ENCODE results near the gene ZNHIT3. TPM values are rescaled to one million over a fixed set of nuclear protein-coding genes. Genes with fewer than 3 reads are reported as not detected.

The ZNHIT3 gene
- total and polyA plus RNA-seq, 2 of the 4 experiments (the other 2 are of a cell fraction), result 27.8 to 52.3 TPM

DNA sequence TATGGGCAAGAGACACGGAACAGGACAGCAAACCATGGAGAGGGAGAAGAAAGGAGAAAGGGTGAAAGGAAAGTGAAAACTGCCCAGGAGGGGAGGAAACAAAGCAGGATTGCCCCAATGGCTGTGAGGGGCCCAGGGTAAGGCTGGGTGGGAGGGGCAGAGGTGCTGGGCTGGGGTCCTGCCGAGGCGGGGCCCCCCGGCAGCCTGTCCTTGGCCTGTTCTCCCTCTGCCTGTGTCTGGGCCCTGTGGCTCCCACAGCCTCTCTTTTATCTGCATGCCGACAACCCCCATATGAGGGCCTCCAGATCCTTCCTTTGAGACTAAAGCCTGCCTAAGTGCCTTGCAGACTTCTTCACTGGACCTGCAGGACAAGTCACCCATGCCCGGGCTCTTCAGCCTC lies 15.5 kb downstream of the ZNHIT3 start:
- dilution Hi-C loops (cut with HindIII; ENCODE audit: low sequenced_read_pairs, unreplicated experiment), result no loop called here

More for the DNA sequence above, 15.5 kb downstream of the ZNHIT3 start:
- Histone ChIP-seq H4K20me1 (ENCODE audit: insufficient read depth, low read length) (no peaks in the 10 kb centered on the region), H3K14ac (replicated peaks; ENCODE audit: low read depth, low read length) (no peak overlapping the region), H2BK120ac (ENCODE audit: low read depth, low read length) (no peak overlapping the region), H3K4ac (ENCODE audit: low read depth, low read length) (no peak overlapping the region), H2AK9ac (replicated peaks; ENCODE audit: low read depth, low read length, poor library complexity) (no peak overlapping the region), H4K8ac (ENCODE audit: low read depth in 2 of 2, low read length in 2 of 2) (no peak overlapping the region), H3K27ac (ENCODE audit: insufficient read depth, low read length) (no peak overlapping the region), H3K4me3 (ENCODE audit: insufficient read depth, low read depth, low read length) (no peak overlapping the region), H2BK20ac (ENCODE audit: low read depth, low read length) (no peak overlapping the region), H3K4me1 (ENCODE audit: control insufficient read depth, insufficient read depth, low read length) (no peaks in the 10 kb centered on the region), H3K9ac (ENCODE audit: low read depth, low read length) (no peak overlapping the region), H4K91ac (ENCODE audit: insufficient read depth, low read depth, low read length) (no peak overlapping the region), H3K9me1 (ENCODE audit: insufficient read depth, low read length) (no peaks in the 10 kb centered on the region), H2AFZ (replicated peaks; ENCODE audit: low read length, poor library complexity) (no peak overlapping the region), H3K27me3 (ENCODE audit: control insufficient read depth, insufficient read depth, low read length) (no peaks in the 10 kb centered on the region), H3K18ac (ENCODE audit: low read depth, low read length) (no peak overlapping the region), H3K79me1 (ENCODE audit: low read depth in 1 of 2, low read length in 2 of 2) (no peaks in the 10 kb centered on the region), H4K5ac (ENCODE audit: low read depth, low read length) (no peak overlapping the region), H3K23ac (ENCODE audit: low read depth, low read length) (no peak overlapping the region), H3K4me2 (ENCODE audit: low read depth, low read length) (no peak overlapping the region), H3K9me3 (ENCODE audit: control insufficient read depth, insufficient read depth, low read length) (no peaks in the 10 kb centered on the region), H2BK5ac (ENCODE audit: low read depth, low read length, poor library complexity, severe bottlenecking) (no peak overlapping the region), H3K56ac (ENCODE audit: extremely low read depth, insufficient read depth, low read length) (no peak overlapping the region), H2BK15ac (ENCODE audit: low read depth, low read length) (no peak overlapping the region), H2AK5ac (ENCODE audit: low read depth, low read length) (no peak overlapping the region), H3K36me3 (ENCODE audit: control insufficient read depth, insufficient read depth, low read length) (peaks cover 56% of the 10 kb centered on the region)
- POLR2A ChIA-PET (ENCODE audit: unreplicated experiment), result no interaction called here
- in situ Hi-C loops (cut with MboI; ENCODE audit: low sequenced_read_pairs) (no loop called here), intact Hi-C loops (cut with micrococcal nuclease) (no loop called here)
- TF ChIP-seq CEBPB (IDR thresholded peaks at IDR 0.05; ENCODE audit: low read depth, low read length) (no peak), RFX5 (IDR thresholded peaks at IDR 0.05; ENCODE audit: low read depth, low read length) (no peak), FOS (IDR thresholded peaks at IDR 0.05; ENCODE audit: low read depth, low read length) (no peak), NFE2L2 (IDR thresholded peaks at IDR 0.05; ENCODE audit: low read depth, low read length) (no peak), MAFK (IDR thresholded peaks at IDR 0.05; ENCODE audit: low read depth, low read length) (no peak), CHD1 (IDR thresholded peaks at IDR 0.05; ENCODE audit: low read depth, low read length) (no peak), POLR2A (IDR thresholded peaks at IDR 0.05; ENCODE audit: low read depth, low read length) (no peak), MXI1 (IDR thresholded peaks at IDR 0.05; ENCODE audit: borderline replicate concordance, low read depth, low read length) (no peak), MAZ (IDR thresholded peaks at IDR 0.05; ENCODE audit: borderline replicate concordance, low read depth, low read length) (no peak), BHLHE40 (IDR thresholded peaks at IDR 0.05; ENCODE audit: low read depth, low read length) (no peak), RCOR1 (IDR thresholded peaks at IDR 0.05; ENCODE audit: insufficient replicate concordance, low read length) (no peak)
- TF ChIP-seq, protein P1, sequence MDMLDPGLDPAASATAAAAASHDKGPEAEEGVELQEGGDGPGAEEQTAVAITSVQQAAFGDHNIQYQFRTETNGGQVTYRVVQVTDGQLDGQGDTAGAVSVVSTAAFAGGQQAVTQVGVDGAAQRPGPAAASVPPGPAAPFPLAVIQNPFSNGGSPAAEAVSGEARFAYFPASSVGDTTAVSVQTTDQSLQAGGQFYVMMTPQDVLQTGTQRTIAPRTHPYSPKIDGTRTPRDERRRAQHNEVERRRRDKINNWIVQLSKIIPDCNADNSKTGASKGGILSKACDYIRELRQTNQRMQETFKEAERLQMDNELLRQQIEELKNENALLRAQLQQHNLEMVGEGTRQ (IDR thresholded peaks at IDR 0.05; ENCODE audit: low read depth, low read length), result no peak
- TF ChIP-seq, protein P2, sequence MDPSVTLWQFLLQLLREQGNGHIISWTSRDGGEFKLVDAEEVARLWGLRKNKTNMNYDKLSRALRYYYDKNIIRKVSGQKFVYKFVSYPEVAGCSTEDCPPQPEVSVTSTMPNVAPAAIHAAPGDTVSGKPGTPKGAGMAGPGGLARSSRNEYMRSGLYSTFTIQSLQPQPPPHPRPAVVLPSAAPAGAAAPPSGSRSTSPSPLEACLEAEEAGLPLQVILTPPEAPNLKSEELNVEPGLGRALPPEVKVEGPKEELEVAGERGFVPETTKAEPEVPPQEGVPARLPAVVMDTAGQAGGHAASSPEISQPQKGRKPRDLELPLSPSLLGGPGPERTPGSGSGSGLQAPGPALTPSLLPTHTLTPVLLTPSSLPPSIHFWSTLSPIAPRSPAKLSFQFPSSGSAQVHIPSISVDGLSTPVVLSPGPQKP (IDR thresholded peaks at IDR 0.05; ENCODE audit: borderline replicate concordance, low read depth, low read length), result no peak
- 100% methylated on average over 4 of the region's 6 CpGs; no CpG with 5 or more reads in 1 of the 2 experiments for WGBS, 2 experiments (ENCODE audit: extremely low coverage in 2 of 2, insufficient read length in 1 of 2)
- CTCF ChIA-PET, result no interaction called here
- BruUV-seq (replicated peaks), result no TSS peak
- ATAC-seq (ENCODE audit: low read depth) (no peak), DNase-seq (no peak)

All from IMR-90 (cell line).